Endothelial cell of umbilical vein (primary cell): Measurements from ENCODE around the gene CPNE2. TPM values are rescaled to one million over a fixed set of nuclear protein-coding genes. Genes with fewer than 3 reads are reported as not detected.

Source experiments
- BruUV-seq: library from RNA; stranded (reverse); fragments of 400-500 nt; replicated peaks from 2 replicates; lab custom pipeline; 2021; lab: Mats Ljungman, UMichigan
- CTCF ChIA-PET: fragments of 300-600, 350-600 bp; sonication (Branson Sonifier 250); formaldehyde crosslinking; loops from one replicate; lab custom pipeline; 2021; ENCODE audit warnings: antibody characterized with exemption, inconsistent platforms; lab: Charles Lee
- POLR2A ChIA-PET: fragments of 300-600, 350-600 bp; sonication (Branson Sonifier 250); formaldehyde crosslinking; loops from one replicate; lab custom pipeline; 2021; ENCODE audit warnings: antibody characterized with exemption, inconsistent platforms; lab: Charles Lee
- DNase-seq: peaks from one replicate; pipeline ENCODE4 v3.0.0-alpha.2; 2011; ENCODE audit warnings: low read depth, low spot score
- FAIRE-seq: peaks from 2 replicates; lab custom pipeline; 2011; peaks lifted over from hg19 to GRCh38; lab: Jason Lieb, UNC
- H2AFZ ChIP-seq: 2 replicates; pipeline ENCODE4 v1.6.0; 2012; ENCODE audit warnings: low read depth, low read length, control low read depth, inconsistent platforms
- H3K27ac ChIP-seq: 2 replicates; pipeline ENCODE4 v1.5.1; 2011; ENCODE audit warnings: low read depth, mild to moderate bottlenecking, control low read depth, low read length, moderate library complexity; ENCODE audit not compliant: insufficient read depth
- H3K27me3 ChIP-seq, 2 experiments: 2 replicates each; pipeline versions ENCODE4 v1.6.0 to v1.6.1; 2011; ENCODE audit warnings: low read length in 2 of 2, mixed read lengths in 1 of 2; ENCODE audit not compliant: control insufficient read depth in 2 of 2, insufficient read depth in 2 of 2
- H3K36me3 ChIP-seq, 2 experiments: 2 replicates in 1 of 2; 3 replicates in 1 of 2; pipeline ENCODE4 v1.5.1; 2011; ENCODE audit warnings: low read length in 2 of 2, mild to moderate bottlenecking in 1 of 2, moderate library complexity in 1 of 2; ENCODE audit not compliant: control insufficient read depth in 2 of 2, insufficient read depth in 2 of 2; ENCODE audit errors: extremely low read depth in 1 of 2
- H3K4me1 ChIP-seq: 3 replicates; pipeline ENCODE4 v1.5.1; 2011; ENCODE audit warnings: mild to moderate bottlenecking, low read length; ENCODE audit not compliant: control insufficient read depth, insufficient read depth; ENCODE audit errors: extremely low read depth
- H3K4me2 ChIP-seq: 2 replicates; pipeline ENCODE4 v1.6.1; 2011; ENCODE audit warnings: low read length, control low read depth, mixed read lengths; ENCODE audit not compliant: insufficient read depth
- H3K4me3 ChIP-seq, 3 experiments: fragments of 200-600 bp in 1 of 3; sonication (generic), shearing (Covaris generic) in 1 of 3; replicated peaks in 1 of 3; 2 replicates each; pipeline ENCODE4 v1.5.1; 2011 to 2016; ENCODE audit warnings: control low read depth in 3 of 3, low read length in 3 of 3, mild to moderate bottlenecking in 2 of 3, inconsistent platforms in 1 of 3, low read depth in 1 of 3, moderate library complexity in 1 of 3; ENCODE audit not compliant: insufficient read depth in 1 of 3
- H3K79me2 ChIP-seq: 2 replicates; pipeline ENCODE4 v1.6.0; 2012; ENCODE audit warnings: low read length, inconsistent platforms; ENCODE audit not compliant: control insufficient read depth, insufficient read depth
- H3K9ac ChIP-seq: replicated peaks from 2 replicates; pipeline ENCODE3; 2011; ENCODE audit warnings: low read length, control low read depth; ENCODE audit not compliant: insufficient read depth; ENCODE audit errors: extremely low read depth
- H3K9me1 ChIP-seq: replicated peaks from 3 replicates; pipeline ENCODE4 v1.6.0; 2011; ENCODE audit warnings: mild to moderate bottlenecking, low read length; ENCODE audit not compliant: control insufficient read depth, insufficient read depth; ENCODE audit errors: extremely low read depth
- H3K9me3 ChIP-seq: replicated peaks from 2 replicates; pipeline ENCODE4 v1.5.1; 2012; ENCODE audit warnings: low read length, inconsistent platforms; ENCODE audit not compliant: control insufficient read depth, insufficient read depth
- H4K20me1 ChIP-seq: replicated peaks from 2 replicates; pipeline ENCODE3; 2011; ENCODE audit warnings: mild to moderate bottlenecking, low read length; ENCODE audit not compliant: control insufficient read depth, insufficient read depth; ENCODE audit errors: extremely low read depth
- CTCF ChIP-seq, 2 donors: IDR thresholded peaks; 1 replicate in 1 of 2; 2 replicates in 1 of 2; pipeline ENCODE4 v1.5.1; 2011; ENCODE audit warnings: low read length in 2 of 2, mild to moderate bottlenecking in 2 of 2, moderate library complexity in 2 of 2, control low read depth in 1 of 2, inconsistent platforms in 1 of 2, low read depth in 1 of 2; ENCODE audit not compliant: insufficient read depth in 1 of 2; ENCODE audit errors: extremely low read depth in 1 of 2
- EZH2 ChIP-seq: IDR thresholded peaks from 2 replicates; pipeline ENCODE4 v1.6.1; 2012; ENCODE audit warnings: borderline replicate concordance, low read depth, mild to moderate bottlenecking, moderate library complexity, low read length, inconsistent platforms; ENCODE audit not compliant: severe bottlenecking
- FOS ChIP-seq: IDR thresholded peaks from 2 replicates; pipeline ENCODE4 v1.6.1; 2011; ENCODE audit warnings: mild to moderate bottlenecking, low read length, moderate library complexity, borderline replicate concordance; ENCODE audit not compliant: insufficient read depth
- GATA2 ChIP-seq: IDR thresholded peaks from 2 replicates; pipeline ENCODE4 v1.7.0; 2011; ENCODE audit warnings: low read depth, mild to moderate bottlenecking, moderate library complexity, mixed read lengths, low read length; ENCODE audit not compliant: insufficient read length, insufficient read depth
- JUN ChIP-seq: IDR thresholded peaks from 2 replicates; pipeline ENCODE4 v1.6.1; 2011; ENCODE audit warnings: borderline replicate concordance, low read depth; ENCODE audit not compliant: insufficient read length, insufficient read depth
- MAX ChIP-seq: IDR thresholded peaks from 2 replicates; pipeline ENCODE4 v1.6.1; 2011; ENCODE audit not compliant: insufficient read depth, insufficient read length
- MYC ChIP-seq: IDR thresholded peaks from one replicate; pipeline ENCODE4 v1.6.1; 2011; ENCODE audit warnings: mild to moderate bottlenecking, low read depth, low read length
- POLR2A ChIP-seq: IDR thresholded peaks from 2 replicates; pipeline ENCODE4 v1.6.1; 2012; ENCODE audit warnings: low read depth, mild to moderate bottlenecking, control low read depth, low read length
- POLR2AphosphoS5 ChIP-seq: IDR thresholded peaks from 2 replicates; pipeline ENCODE4 v1.6.1; 2012; ENCODE audit warnings: low read depth, mild to moderate bottlenecking, control low read depth, low read length, moderate library complexity; ENCODE audit not compliant: insufficient read depth
- dilution Hi-C: fragments of 300-500 bp; cut with MboI; formaldehyde crosslinking; loops from one replicate; pipeline ENCODE4 v1.15.0; 2019; ENCODE audit warnings: low sequenced_read_pairs; ENCODE audit not compliant: extremely low pct_ligation_motif_present
- intact Hi-C: fragments of 100-400 bp; cut with micrococcal nuclease; formaldehyde crosslinking; loops from one replicate; pipeline ENCODE4 v1.10.0; 2022
- polyA plus RNA-seq, 4 experiments: library from polyadenylated mRNA; depleted of rRNA in 3 of 4; stranded (reverse) in 3 of 4; unstranded in 1 of 4; fragments of >200 nt; gene quantifications; 2 replicates each; pipeline versions ENCODE4 v1.2.1 to v1.2.3, GENCODE V29; 2011 to 2012; ENCODE audit warnings: missing spikeins in 1 of 4
- total RNA-seq: library from RNA; stranded (reverse); gene quantifications from 2 replicates; pipeline ENCODE4 v1.2.3, GENCODE V29; 2021

CPNE2 gene
- total and polyA plus RNA-seq, 2 donors (not counting 3 experiments of a cell fraction or from before 2014, with no cell fraction given), result 91.9 to 187 TPM

- dilution Hi-C loops (loop anchor here (5.0 kb wide), 1 partner anchor 36 kb away; no protein-coding TSS in a partner anchor), intact Hi-C loops (loop anchor here (2.0 kb wide), 2 partner anchors 41 to 53 kb away; partner anchors contain the start of genes CPNE2, PSME3IP1 and RSPRY1)
- Histone ChIP-seq H3K27me3 (no peaks in the 10 kb centered on the region), H3K4me1 (peaks cover 49% of the 10 kb centered on the region), H3K36me3 (no peaks in the 10 kb centered on the region), H3K4me3 (no peak overlapping the region), H3K79me2 (no peaks in the 10 kb centered on the region), H3K9me3 (no peaks in the 10 kb centered on the region), H4K20me1 (no peaks in the 10 kb centered on the region), H2AFZ (no peak overlapping the region), H3K27ac (peak overlapping the region; percentile 13), H3K9me1 (no peaks in the 10 kb centered on the region), H3K4me2 (no peak overlapping the region), H3K9ac (no peak overlapping the region)
- no peak for DNase-seq
- no peak for FAIRE-seq
- no TSS peak for BruUV-seq
- no peak for TF ChIP-seq FOS
- TF ChIP-seq CTCF (IDR thresholded peaks at IDR 0.05; ENCODE audit: extremely low read depth in 1 of 2, insufficient read depth in 1 of 2, low read depth in 1 of 2, low read length in 2 of 2), result no peak
- TF ChIP-seq POLR2A, result no peak
- no peak for TF ChIP-seq EZH2
- TF ChIP-seq MYC, result no peak
- TF ChIP-seq MAX, result no peak
- no peak for TF ChIP-seq GATA2
- TF ChIP-seq JUN, result no peak
- no peak for TF ChIP-seq POLR2AphosphoS5
- POLR2A ChIA-PET, result no interaction called here
- CTCF ChIA-PET, result no interaction called here
Observed at GRCh38 chr16:57146040-57146647, 53.8 kb downstream of the CPNE2 start.
